ENCODE data around the gene TMTC1.

GRCh38 chr12:29578070-29578469 is 205.7 kb downstream of the TMTC1 start:
- TF ChIP-seq CTCF (conservative IDR thresholded peaks at IDR 0.05): no peak
- no peak for TF ChIP-seq EZH2 (IDR thresholded peaks at IDR 0.05; ENCODE audit: low read depth)
